ENCODE measurements around the gene TRIOBP. TPM values are rescaled to one million over a fixed set of nuclear protein-coding genes. Genes with fewer than 3 reads are reported as not detected.

TRIOBP gene
- total and polyA plus RNA-seq, 7 donors: 51.7 to 140 (median 82.8) TPM

DNA sequence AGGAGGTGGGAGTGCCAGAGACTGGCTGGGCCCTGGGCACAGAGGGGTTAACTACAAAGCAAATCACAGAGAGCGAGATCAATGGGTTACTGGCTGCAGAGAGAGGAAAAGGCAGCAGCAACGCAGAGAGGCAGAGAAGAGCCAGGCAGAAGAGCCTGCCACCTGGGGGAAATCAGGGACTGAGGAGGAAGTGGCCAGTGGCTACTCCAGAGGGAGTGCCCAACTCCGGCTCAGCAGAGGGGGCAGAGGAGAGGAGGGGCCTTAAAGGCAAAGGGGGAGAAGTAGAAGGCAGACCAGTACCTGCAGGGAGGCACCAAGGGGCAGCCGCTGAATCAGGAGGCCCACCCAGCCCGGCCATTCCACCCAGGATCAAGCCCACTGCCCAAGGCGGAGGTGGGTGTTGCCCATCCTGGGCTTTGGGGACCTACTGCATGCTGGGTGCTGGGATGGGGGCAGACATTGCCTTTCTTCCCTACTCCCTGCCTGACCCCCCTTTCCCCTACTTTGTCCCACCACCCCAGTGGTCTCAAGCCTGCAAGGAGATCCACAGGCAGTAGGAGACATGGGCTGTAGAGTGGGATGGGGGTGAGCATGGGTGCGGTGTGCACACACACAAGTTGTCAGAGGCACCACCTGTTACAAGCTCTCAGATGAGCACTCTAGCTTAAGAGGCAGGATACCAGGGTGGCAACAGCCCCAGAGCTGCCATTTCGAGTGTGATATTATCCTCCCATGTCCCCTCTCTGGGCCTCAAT lies 125.4 kb downstream of the TRIOBP start:
- no peak for DNase-seq
- Histone ChIP-seq H3K4me1 (peaks cover 0 to 38% (median 32%) of the 10 kb centered on the region in 4 donors), H3K4me3 (no peak overlapping the region), H3K27me3 (peaks cover 0 to 52% (median 27%) of the 10 kb centered on the region in 3 donors), H3K36me3 (no peaks in the 10 kb centered on the region), H3K9me3 (no peaks in the 10 kb centered on the region), H3K27ac (no peak overlapping the region)
- WGBS, 2 donors: 54 to 66% methylated on average over 8 of the region's 8 CpGs
- intact Hi-C loops (cut with DNase I): no loop called here
- TF ChIP-seq EP300 (IDR thresholded peaks at IDR 0.05) (no peak), POLR2A (IDR thresholded peaks at IDR 0.05) (no peak), POLR2AphosphoS5 (IDR thresholded peaks at IDR 0.05) (no peak)
- TF ChIP-seq, protein P1, sequence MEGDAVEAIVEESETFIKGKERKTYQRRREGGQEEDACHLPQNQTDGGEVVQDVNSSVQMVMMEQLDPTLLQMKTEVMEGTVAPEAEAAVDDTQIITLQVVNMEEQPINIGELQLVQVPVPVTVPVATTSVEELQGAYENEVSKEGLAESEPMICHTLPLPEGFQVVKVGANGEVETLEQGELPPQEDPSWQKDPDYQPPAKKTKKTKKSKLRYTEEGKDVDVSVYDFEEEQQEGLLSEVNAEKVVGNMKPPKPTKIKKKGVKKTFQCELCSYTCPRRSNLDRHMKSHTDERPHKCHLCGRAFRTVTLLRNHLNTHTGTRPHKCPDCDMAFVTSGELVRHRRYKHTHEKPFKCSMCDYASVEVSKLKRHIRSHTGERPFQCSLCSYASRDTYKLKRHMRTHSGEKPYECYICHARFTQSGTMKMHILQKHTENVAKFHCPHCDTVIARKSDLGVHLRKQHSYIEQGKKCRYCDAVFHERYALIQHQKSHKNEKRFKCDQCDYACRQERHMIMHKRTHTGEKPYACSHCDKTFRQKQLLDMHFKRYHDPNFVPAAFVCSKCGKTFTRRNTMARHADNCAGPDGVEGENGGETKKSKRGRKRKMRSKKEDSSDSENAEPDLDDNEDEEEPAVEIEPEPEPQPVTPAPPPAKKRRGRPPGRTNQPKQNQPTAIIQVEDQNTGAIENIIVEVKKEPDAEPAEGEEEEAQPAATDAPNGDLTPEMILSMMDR (IDR thresholded peaks at IDR 0.05): no peak

DNA sequence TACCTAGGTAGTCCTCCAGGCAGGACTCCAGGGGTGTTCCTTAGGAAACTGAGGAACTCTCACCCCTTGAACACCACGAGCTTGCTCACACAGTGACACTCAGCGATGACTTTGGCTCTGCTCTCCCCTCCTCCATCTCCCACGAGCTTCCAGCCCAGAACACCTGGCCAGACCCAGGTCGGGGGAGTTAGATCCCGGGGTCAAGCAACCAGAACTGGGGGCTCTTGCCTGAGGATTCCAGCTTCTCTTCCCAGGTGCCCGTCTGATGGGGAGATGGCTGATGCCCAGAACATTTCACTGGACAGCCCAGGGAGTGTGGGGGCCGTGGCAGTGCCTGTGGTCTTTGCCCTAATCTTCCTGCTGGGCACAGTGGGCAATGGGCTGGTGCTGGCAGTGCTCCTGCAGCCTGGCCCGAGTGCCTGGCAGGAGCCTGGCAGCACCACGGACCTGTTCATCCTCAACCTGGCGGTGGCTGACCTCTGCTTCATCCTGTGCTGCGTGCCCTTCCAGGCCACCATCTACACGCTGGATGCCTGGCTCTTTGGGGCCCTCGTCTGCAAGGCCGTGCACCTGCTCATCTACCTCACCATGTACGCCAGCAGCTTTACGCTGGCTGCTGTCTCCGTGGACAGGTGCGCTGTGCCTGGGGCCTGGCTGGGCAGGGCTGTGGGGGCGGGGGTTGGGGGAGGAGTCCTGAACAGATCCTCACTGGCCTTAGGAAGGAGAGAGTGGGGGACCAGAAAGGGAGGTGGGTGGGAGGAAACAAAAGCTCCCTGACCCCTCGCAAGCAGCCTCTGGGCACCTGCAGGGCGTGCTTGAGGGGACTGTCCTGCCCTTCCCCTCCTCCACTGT lies 126.5 kb downstream of the TRIOBP start, which contains the start of gene GALR3:
Gene GALR3 (plus strand): TSS at position 249 of the 852 bp plus-strand sequence. CDS start 25 bp downstream, at position 274.
- H3K27me3 ChIP-seq: peaks cover 0 to 52% (median 27%) of the 10 kb centered on the region in 3 donors
- no peak within 1 kb of the TSS for H3K4me3 ChIP-seq
- intact Hi-C loops (cut with DNase I): no loop called here
- peaks cover 0 to 34% (median 27%) of the 10 kb centered on the region in 4 donors for H3K4me1 ChIP-seq
- H3K27ac ChIP-seq: no peak within 1 kb of the TSS
- DNase-seq: no peak
- WGBS, 2 donors: 41 to 77% methylated on average over 21 of the region's 21 CpGs
- H3K9me3 ChIP-seq: no peaks in the 10 kb centered on the region
- no peaks in the 10 kb centered on the region for H3K36me3 ChIP-seq
- TF ChIP-seq POLR2A (IDR thresholded peaks at IDR 0.05) (no peak), POLR2AphosphoS5 (IDR thresholded peaks at IDR 0.05) (no peak), EP300 (IDR thresholded peaks at IDR 0.05) (no peak)
- TF ChIP-seq, protein P1 (IDR thresholded peaks at IDR 0.05): no peak

DNA sequence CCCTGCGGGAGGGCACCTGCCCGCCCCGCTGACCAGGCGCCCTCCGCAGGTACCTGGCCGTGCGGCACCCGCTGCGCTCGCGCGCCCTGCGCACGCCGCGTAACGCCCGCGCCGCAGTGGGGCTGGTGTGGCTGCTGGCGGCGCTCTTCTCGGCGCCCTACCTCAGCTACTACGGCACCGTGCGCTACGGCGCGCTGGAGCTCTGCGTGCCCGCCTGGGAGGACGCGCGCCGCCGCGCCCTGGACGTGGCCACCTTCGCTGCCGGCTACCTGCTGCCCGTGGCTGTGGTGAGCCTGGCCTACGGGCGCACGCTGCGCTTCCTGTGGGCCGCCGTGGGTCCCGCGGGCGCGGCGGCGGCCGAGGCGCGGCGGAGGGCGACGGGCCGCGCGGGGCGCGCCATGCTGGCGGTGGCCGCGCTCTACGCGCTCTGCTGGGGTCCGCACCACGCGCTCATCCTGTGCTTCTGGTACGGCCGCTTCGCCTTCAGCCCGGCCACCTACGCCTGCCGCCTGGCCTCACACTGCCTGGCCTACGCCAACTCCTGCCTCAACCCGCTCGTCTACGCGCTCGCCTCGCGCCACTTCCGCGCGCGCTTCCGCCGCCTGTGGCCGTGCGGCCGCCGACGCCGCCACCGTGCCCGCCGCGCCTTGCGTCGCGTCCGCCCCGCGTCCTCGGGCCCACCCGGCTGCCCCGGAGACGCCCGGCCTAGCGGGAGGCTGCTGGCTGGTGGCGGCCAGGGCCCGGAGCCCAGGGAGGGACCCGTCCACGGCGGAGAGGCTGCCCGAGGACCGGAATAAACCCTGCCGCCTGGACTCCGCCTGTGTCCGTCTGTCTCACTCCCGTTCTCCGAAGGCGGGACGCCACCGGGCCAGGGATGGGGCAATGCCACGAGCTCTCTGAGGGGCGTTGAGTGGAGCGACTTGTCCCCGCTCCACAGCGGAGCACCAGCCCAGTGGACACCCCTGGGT lies 128.1 kb downstream of the TRIOBP start:
- Histone ChIP-seq H3K36me3 (peaks cover 0 to 8% (median under 1%) of the 10 kb centered on the region in 4 donors), H3K27me3 (peaks cover 0 to 40% (median 27%) of the 10 kb centered on the region in 3 donors), H3K4me3 (peak overlapping the region in 3 of 4 donors; percentile 23 to 40 (median 35)), H3K9me3 (no peaks in the 10 kb centered on the region), H3K27ac (peak overlapping the region in 1 of 4 donors; percentile 1), H3K4me1 (peaks cover 0 to 25% (median 17%) of the 10 kb centered on the region in 4 donors)
- DNase-seq: no peak
- WGBS, 2 donors: 5 to 9% methylated on average over 135 of the region's 135 CpGs
- intact Hi-C loops (cut with DNase I): no loop called here
- TF ChIP-seq, protein P1 (IDR thresholded peaks at IDR 0.05): no peak
- TF ChIP-seq POLR2AphosphoS5 (IDR thresholded peaks at IDR 0.05): no peak
- TF ChIP-seq POLR2A (IDR thresholded peaks at IDR 0.05): no peak
- no peak for TF ChIP-seq EP300 (IDR thresholded peaks at IDR 0.05)

Small RNA genes within 50 kb of the gene (small RNA-seq; reads per million reads assigned to genes)
- 0 reads per million in 3 donors for gene RN7SL385P

Other genes with a start within 250 kb of the TRIOBP start
- gene MFNG, start 210.7 kb upstream of the TRIOBP start, total RNA-seq: 10 to 100 TPM in 3 of 4 donors, 1 to 10 TPM in 1; 8.0 to 15.3 (median 11.4) TPM
- 10 to 100 TPM in 2 of 3 donors, 1 to 10 TPM in 1; 9.9 to 33.9 (median 10.8) TPM for gene MFNG, start 210.7 kb upstream of the TRIOBP start, polyA plus RNA-seq
- gene CARD10, start 177.6 kb upstream of the TRIOBP start, total RNA-seq: 1 to 10 TPM; 2.8 to 8.6 (median 3.5) TPM
- gene CARD10, start 177.6 kb upstream of the TRIOBP start, polyA plus RNA-seq: 10 to 100 TPM; 31.8 to 41.0 (median 37.7) TPM
- gene CDC42EP1, start 136.6 kb upstream of the TRIOBP start, total RNA-seq: 10 to 100 TPM; 14.6 to 28.0 (median 20.7) TPM
- 10 to 100 TPM; 22.2 to 64.1 (median 24.6) TPM for gene CDC42EP1, start 136.6 kb upstream of the TRIOBP start, polyA plus RNA-seq
- not detected for gene LGALS2, start 117.0 kb upstream of the TRIOBP start, total RNA-seq
- gene LGALS2, start 117.0 kb upstream of the TRIOBP start, polyA plus RNA-seq: 100 to 1,000 TPM in 2 of 3 donors, 10 to 100 TPM in 1; 61.9 to 155 (median 147) TPM
- gene GGA1, start 88.2 kb upstream of the TRIOBP start, total RNA-seq: 10 to 100 TPM; 26.4 to 59.8 (median 42.3) TPM
- gene GGA1, start 88.2 kb upstream of the TRIOBP start, polyA plus RNA-seq: 10 to 100 TPM; 25.2 to 77.4 (median 34.4) TPM
- gene SH3BP1, start 57.4 kb upstream of the TRIOBP start, total RNA-seq: 1 to 10 TPM; 1.4 to 6.9 (median 4.7) TPM
- 10 to 100 TPM; 35.4 to 71.2 (median 58.5) TPM for gene SH3BP1, start 57.4 kb upstream of the TRIOBP start, polyA plus RNA-seq
- 10 to 100 TPM in 2 of 4 donors, 1 to 10 TPM in 2; 7.5 to 12.8 (median 9.6) TPM for gene PDXP, start 38.3 kb upstream of the TRIOBP start, total RNA-seq
- 10 to 100 TPM; 30.2 to 51.1 (median 48.6) TPM for gene PDXP, start 38.3 kb upstream of the TRIOBP start, polyA plus RNA-seq
- 1,000 to 10,000 TPM in 3 of 4 donors, 100 to 1,000 TPM in 1; 911 to 2,925 (median 2,030) TPM for gene LGALS1, start 21.4 kb upstream of the TRIOBP start, total RNA-seq
- 100 to 1,000 TPM; 373 to 487 (median 439) TPM for gene LGALS1, start 21.4 kb upstream of the TRIOBP start, polyA plus RNA-seq
- gene NOL12, start 10.7 kb upstream of the TRIOBP start, total RNA-seq: 10 to 100 TPM; 10.7 to 28.2 (median 12.5) TPM
- gene NOL12, start 10.7 kb upstream of the TRIOBP start, polyA plus RNA-seq: 10 to 100 TPM; 33.1 to 41.4 (median 41.3) TPM
- gene GCAT, start 110.9 kb downstream of the TRIOBP start, total RNA-seq: 10 to 100 TPM in 1 of 4 donors, 1 to 10 TPM in 3; 5.1 to 14.1 (median 7.7) TPM
- gene GCAT, start 110.9 kb downstream of the TRIOBP start, polyA plus RNA-seq: 10 to 100 TPM in 2 of 3 donors, 1 to 10 TPM in 1; 6.0 to 12.3 (median 10.2) TPM
- gene GALR3, start 126.3 kb downstream of the TRIOBP start, total RNA-seq: not detected
- gene GALR3, start 126.3 kb downstream of the TRIOBP start, polyA plus RNA-seq: not detected
- 10 to 100 TPM; 39.3 to 50.7 (median 45.0) TPM for gene ANKRD54, start 147.3 kb downstream of the TRIOBP start, total RNA-seq
- gene ANKRD54, start 147.3 kb downstream of the TRIOBP start, polyA plus RNA-seq: 10 to 100 TPM; 12.6 to 25.2 (median 23.0) TPM
- gene EIF3L, start 152.4 kb downstream of the TRIOBP start, total RNA-seq: 100 to 1,000 TPM; 366 to 628 (median 532) TPM
- gene EIF3L, start 152.4 kb downstream of the TRIOBP start, polyA plus RNA-seq: 100 to 1,000 TPM; 198 to 331 (median 307) TPM
- 100 to 1,000 TPM in 1 of 4 donors, 10 to 100 TPM in 3; 23.9 to 109 (median 51.6) TPM for gene MICALL1, start 209.2 kb downstream of the TRIOBP start, total RNA-seq
- gene MICALL1, start 209.2 kb downstream of the TRIOBP start, polyA plus RNA-seq: 10 to 100 TPM in 1 of 3 donors, 1 to 10 TPM in 2; 8.4 to 22.5 (median 9.7) TPM